Activated naive CD4-positive, alpha-beta T cell treated with anti-CD3 and anti-CD28 coated beads, Interleukin-2, amount 50 U/mL, for 24 hours (primary cell): Measurements from ENCODE around the gene GRID1.
"Not testable (repeated sequence)": the region's sequence is repeated elsewhere in the genome, so short reads cannot be mapped to it uniquely, and the experiment has no call there.

Experiments used
- H3K27ac Mint-ChIP-seq: one replicate; pipeline ENCODE4 v1.8.0; 2021; ENCODE audit warnings: mild to moderate bottlenecking, mixed read lengths
- H3K27me3 Mint-ChIP-seq: one replicate; pipeline ENCODE4 v1.8.0; 2021; ENCODE audit warnings: mixed read lengths
- H3K36me3 Mint-ChIP-seq: one replicate; pipeline ENCODE4 v1.8.0; 2021; ENCODE audit warnings: mixed read lengths
- H3K4me1 Mint-ChIP-seq: one replicate; pipeline ENCODE4 v1.8.0; 2021; ENCODE audit warnings: mixed read lengths
- H3K4me3 Mint-ChIP-seq: one replicate; pipeline ENCODE4 v1.8.0; 2021; ENCODE audit warnings: mild to moderate bottlenecking, mixed read lengths
- H3K9me3 Mint-ChIP-seq: one replicate; pipeline ENCODE4 v1.8.0; 2021; ENCODE audit warnings: mixed read lengths

The GRID1 gene

DNA sequence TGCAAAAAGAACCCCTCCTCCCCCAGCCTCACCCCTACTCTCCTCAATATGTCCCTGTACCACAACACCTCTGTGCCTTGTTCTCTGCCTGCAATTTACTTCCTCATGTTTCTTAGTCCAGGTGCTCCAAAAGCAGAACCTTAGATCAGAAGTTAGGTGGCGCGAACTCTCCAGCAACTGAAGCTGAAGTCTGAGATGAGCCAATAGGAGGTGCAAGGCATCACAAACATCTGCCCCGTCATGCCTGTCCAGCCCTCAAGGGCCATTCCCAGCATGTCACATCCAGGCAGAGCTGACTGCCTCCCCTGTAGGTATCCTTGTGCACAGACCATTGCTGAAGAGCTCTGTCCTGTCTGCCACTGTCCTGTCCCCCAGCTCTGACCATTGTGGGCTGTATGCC lies 508.8 kb downstream of the GRID1 start:
- Mint-ChIP-seq H3K4me3 (no peak overlapping the region), H3K27me3 (peaks cover 10% of the 10 kb centered on the region), H3K27ac (no peak overlapping the region), H3K9me3 (no peaks in the 10 kb centered on the region), H3K36me3 (no peaks in the 10 kb centered on the region), H3K4me1 (no peaks in the 10 kb centered on the region)

DNA sequence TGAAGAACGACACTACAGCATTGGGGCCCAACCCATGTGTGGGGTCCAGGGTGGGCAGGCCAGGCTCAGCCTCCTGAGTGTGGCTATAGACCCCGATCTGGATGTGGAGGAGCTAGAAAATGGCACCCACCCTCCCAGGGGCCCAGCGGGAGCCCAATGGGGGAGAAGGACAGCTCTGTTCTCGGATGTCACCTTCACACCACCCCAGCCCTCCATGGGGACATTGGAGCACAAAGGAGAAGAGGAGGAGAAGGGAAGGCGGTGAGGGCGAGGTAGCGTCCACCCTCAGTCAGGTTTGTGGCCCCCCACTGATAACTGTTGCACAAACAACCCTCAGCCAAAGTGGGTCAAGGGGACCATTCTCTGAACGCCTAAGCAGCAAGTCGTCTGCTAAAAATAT lies 509.3 kb downstream of the GRID1 start:
- no peak overlapping the region for H3K27ac Mint-ChIP-seq
- no peak overlapping the region for H3K4me3 Mint-ChIP-seq
- H3K4me1 Mint-ChIP-seq = no peaks in the 10 kb centered on the region
- H3K9me3 Mint-ChIP-seq = no peaks in the 10 kb centered on the region
- H3K27me3 Mint-ChIP-seq = peaks cover 8% of the 10 kb centered on the region
- H3K36me3 Mint-ChIP-seq = no peaks in the 10 kb centered on the region

DNA sequence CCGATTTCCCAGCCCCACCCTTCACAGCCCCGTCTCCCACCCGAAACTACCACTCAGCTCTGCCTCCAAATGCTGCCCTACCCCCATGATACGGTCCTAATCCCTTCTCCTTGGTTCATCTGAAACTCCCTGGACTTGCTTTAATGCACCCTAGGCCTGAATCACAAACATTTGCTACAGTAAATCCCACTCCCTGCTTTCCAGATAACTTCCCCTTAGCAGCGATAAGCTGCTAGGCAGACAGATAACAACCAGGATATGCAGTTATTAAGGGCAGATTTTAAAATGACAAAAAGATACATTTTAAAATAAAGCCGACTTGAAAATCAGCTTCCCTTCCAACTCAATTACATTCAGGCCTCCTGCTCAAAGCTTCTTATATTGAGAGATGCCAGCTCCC lies 514.7 kb downstream of the GRID1 start:
- no peak overlapping the region for H3K27ac Mint-ChIP-seq
- no peaks in the 10 kb centered on the region for H3K4me1 Mint-ChIP-seq
- H3K27me3 Mint-ChIP-seq = no peaks in the 10 kb centered on the region
- H3K36me3 Mint-ChIP-seq = no peaks in the 10 kb centered on the region
- H3K9me3 Mint-ChIP-seq = no peaks in the 10 kb centered on the region
- no peak overlapping the region for H3K4me3 Mint-ChIP-seq

DNA sequence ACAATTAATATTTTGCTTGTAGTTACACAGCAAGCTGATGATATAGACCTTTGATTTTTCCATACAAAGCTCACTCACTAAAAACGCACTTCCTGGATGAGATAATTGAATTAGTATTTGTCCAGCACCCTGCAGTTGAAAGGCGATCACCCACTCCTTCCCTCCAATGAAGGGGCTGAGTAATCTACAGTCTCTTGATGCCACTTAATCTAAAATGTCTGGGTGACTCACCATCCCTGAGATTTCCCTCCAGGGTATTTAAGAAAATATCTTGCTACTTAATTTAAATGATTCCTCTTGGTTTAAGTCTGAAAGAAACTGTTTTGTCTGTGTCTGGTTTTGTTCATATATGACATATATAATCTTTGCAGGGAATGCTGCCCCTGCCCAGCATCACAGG lies 515.3 kb downstream of the GRID1 start:
- Mint-ChIP-seq H3K4me1 (no peaks in the 10 kb centered on the region), H3K36me3 (no peaks in the 10 kb centered on the region), H3K4me3 (no peak overlapping the region), H3K27ac (no peak overlapping the region), H3K27me3 (no peaks in the 10 kb centered on the region), H3K9me3 (no peaks in the 10 kb centered on the region)

DNA sequence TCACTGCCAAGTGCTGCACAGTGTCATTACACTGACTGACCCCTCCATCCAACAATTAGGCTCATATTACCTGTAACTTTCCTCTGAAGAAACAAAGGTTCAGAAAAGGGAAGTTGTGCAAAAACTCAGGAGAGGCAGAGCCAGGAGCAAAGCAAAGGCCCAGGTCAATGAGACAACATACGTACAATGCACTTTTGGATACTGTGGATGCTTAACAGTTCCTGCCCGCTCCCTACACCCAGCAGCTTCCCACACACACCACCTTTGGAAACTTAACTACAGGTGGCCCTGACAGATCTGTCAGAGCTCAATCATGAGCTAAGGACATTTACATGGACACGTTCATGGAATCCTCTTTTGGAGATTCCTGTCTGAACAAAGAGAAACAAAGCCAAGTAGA lies 515.9 kb downstream of the GRID1 start:
- H3K4me3 Mint-ChIP-seq = no peak overlapping the region
- H3K27me3 Mint-ChIP-seq = no peaks in the 10 kb centered on the region
- H3K9me3 Mint-ChIP-seq = no peaks in the 10 kb centered on the region
- no peaks in the 10 kb centered on the region for H3K36me3 Mint-ChIP-seq
- no peak overlapping the region for H3K27ac Mint-ChIP-seq
- no peaks in the 10 kb centered on the region for H3K4me1 Mint-ChIP-seq

DNA sequence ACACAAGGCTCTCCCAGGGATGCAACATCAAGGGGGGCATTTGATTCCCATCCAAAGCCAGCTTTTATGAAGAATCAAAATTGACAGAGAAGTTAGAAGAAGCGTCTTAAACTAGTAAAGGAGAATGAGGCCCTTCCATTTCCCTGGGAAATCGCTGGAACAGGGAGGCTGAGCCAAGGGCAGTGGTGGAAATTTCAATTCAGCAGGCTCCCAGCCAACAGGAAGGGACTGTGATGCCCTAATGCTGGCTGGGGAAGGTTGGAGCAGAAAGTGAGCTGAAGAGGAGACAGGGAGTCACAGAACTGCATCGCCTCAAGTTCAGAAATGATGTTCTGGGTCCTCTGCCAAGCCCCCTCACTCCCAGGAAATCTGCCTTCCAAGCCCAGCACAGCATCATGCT lies 517.3 kb downstream of the GRID1 start:
- H3K27me3 Mint-ChIP-seq = no peaks in the 10 kb centered on the region
- H3K27ac Mint-ChIP-seq = no peak overlapping the region
- H3K36me3 Mint-ChIP-seq = no peaks in the 10 kb centered on the region
- no peak overlapping the region for H3K4me3 Mint-ChIP-seq
- H3K4me1 Mint-ChIP-seq = no peaks in the 10 kb centered on the region
- no peaks in the 10 kb centered on the region for H3K9me3 Mint-ChIP-seq

DNA sequence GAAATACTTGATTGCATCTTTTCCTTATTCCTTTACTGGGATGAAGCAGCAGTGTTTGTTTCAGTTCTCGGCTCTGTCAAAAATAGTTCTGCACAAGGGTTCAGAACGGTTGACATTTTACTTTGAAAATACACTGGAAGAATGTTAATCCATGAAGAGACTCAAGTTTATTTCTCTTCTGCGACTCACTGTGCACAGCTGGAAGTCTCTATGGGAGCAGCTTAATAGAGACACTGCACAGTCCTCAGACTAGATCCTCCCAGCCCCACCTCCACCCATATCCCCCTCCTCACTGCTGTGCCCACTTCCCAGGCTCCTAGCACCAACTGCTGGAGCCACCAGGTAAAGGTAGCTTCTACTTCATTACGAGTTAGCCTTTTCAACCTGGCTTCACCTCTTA lies 517.8 kb downstream of the GRID1 start:
- no peaks in the 10 kb centered on the region for H3K9me3 Mint-ChIP-seq
- H3K36me3 Mint-ChIP-seq = no peaks in the 10 kb centered on the region
- H3K27ac Mint-ChIP-seq = no peak overlapping the region
- no peaks in the 10 kb centered on the region for H3K4me1 Mint-ChIP-seq
- H3K27me3 Mint-ChIP-seq = no peaks in the 10 kb centered on the region
- H3K4me3 Mint-ChIP-seq = no peak overlapping the region

DNA sequence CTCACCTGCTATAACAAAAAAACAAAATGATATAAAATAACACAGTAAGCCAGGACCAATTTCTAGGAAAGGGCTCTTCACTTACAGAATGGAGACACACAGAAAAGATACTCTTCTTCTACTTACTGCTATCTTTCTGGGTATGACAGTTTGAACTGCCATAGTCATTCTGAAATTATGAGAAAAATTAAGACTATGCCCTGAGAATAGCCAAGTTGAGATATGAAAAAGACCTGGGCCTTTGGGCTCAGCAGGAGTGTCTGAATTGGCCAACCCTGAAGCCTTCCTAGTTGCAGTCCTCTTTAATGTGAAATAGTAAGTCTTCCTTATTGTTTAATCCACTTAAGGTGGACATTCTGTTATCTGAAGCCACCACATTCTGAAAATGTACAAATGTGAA lies 519.5 kb downstream of the GRID1 start:
- H3K27me3 Mint-ChIP-seq = no peaks in the 10 kb centered on the region
- no peak overlapping the region for H3K27ac Mint-ChIP-seq
- no peaks in the 10 kb centered on the region for H3K9me3 Mint-ChIP-seq
- no peak overlapping the region for H3K4me3 Mint-ChIP-seq
- no peaks in the 10 kb centered on the region for H3K4me1 Mint-ChIP-seq
- H3K36me3 Mint-ChIP-seq = no peaks in the 10 kb centered on the region

DNA sequence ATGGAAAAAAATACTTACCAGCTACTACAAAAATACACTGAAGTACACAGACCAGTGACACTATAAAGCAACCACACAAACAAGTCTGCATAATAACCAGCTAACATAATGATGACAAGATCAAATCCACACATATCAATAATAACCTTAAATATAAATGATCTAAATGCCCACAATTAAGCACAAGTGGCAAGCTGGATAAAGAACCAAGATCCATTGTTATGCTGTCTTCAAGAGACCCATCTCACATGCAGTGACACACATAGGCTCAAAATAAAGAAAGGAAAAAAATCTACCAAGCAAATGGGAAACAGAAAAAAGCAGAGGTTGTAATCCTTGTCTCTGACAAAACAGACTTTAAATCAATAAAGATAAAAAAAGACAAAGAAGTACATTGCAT lies 527.9 kb downstream of the GRID1 start:
- not testable (repeated sequence) for H3K27ac Mint-ChIP-seq, H3K4me3 Mint-ChIP-seq, H3K4me1 Mint-ChIP-seq, H3K36me3 Mint-ChIP-seq, H3K27me3 Mint-ChIP-seq
- H3K9me3 Mint-ChIP-seq = peaks cover 42% of the 10 kb centered on the region

DNA sequence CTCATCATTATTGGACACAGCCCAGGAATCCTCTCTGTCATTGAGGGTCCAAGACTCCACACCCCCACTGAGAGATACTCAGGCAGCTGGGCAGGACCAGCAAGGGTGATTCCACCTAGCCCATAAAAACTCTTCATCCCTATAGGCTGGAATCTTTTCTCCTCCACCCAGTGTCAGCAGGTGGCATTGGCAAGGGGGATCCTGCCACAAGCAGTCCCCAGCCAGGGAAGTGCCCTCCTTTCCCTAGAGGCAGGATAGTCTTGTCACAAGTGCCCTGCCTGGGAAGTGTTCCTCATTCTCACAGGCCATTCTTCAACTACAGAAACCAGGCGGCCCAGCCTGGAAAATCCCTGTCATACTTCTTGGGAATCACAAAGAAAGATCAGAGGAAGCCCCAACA lies 533.6 kb downstream of the GRID1 start:
- Mint-ChIP-seq H3K9me3 (peaks cover 25% of the 10 kb centered on the region), H3K36me3 (no peaks in the 10 kb centered on the region), H3K27ac (no peak overlapping the region), H3K4me3 (no peak overlapping the region), H3K27me3 (peaks cover 9% of the 10 kb centered on the region), H3K4me1 (no peaks in the 10 kb centered on the region)

DNA sequence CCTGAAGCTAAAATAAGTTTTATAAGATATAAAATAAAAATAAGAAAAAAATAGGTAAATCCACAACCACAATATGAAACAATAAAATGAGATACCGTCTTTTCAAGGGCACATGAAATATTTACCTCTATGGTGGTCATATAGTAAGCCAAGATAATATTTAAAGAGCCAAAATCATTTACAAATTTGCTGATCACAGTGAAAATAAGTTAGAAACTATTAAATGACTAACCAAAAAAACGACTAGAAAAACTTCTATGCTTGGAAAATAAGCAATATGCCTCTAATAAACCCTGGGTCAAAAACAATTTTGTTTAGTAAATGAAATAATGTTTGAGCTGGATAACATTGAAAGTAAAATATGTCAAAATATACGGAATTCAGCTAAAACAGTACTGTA lies 535.2 kb downstream of the GRID1 start:
- H3K9me3 Mint-ChIP-seq = peaks cover 30% of the 10 kb centered on the region
- H3K4me1 Mint-ChIP-seq = no peaks in the 10 kb centered on the region
- H3K4me3 Mint-ChIP-seq = no peak overlapping the region
- no peak overlapping the region for H3K27ac Mint-ChIP-seq
- peaks cover 21% of the 10 kb centered on the region for H3K27me3 Mint-ChIP-seq
- H3K36me3 Mint-ChIP-seq = no peaks in the 10 kb centered on the region

DNA sequence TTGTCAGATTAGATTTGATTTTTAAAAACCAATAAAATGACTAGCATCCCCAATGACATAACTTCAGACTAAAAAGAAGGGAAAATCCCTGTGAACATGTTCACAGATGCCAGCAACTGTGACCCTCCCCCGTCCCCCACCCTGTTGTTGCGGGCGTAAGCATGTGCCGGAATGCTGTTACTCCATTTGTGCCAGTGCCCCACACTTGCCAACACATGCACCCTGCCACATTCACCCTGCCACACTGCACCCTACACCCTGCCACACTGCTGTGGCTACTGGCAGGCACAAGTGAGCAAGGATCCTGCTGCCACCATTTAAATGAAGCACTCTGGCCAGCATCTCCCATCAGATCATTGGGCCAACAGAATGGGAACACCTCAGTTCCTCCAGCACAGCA lies 540.2 kb downstream of the GRID1 start:
- Mint-ChIP-seq H3K4me1 (no peaks in the 10 kb centered on the region), H3K4me3 (no peak overlapping the region), H3K27me3 (peaks cover 29% of the 10 kb centered on the region), H3K27ac (no peak overlapping the region), H3K9me3 (peaks cover 24% of the 10 kb centered on the region), H3K36me3 (no peaks in the 10 kb centered on the region)

DNA sequence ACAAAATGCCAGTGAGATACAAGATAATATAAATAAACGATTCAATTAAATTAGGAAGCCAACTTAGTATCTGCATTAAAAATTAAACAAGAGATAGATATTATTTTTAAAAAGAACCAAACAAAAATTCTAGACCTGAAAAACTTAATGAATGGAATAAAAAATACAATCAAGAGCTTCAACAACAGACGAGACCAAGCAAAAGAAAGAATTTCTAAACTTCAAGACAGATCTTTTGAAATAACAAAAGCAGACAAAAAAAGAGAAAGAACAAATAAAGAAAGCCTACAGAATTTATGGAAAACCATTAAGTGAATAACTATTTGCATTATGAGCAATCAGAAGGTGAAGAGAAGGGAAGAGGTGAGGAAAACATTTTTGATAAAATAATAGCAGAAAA lies 555.2 kb downstream of the GRID1 start:
- Mint-ChIP-seq H3K4me3 (no peak overlapping the region), H3K9me3 (peaks cover 26% of the 10 kb centered on the region), H3K27ac (no peak overlapping the region), H3K27me3 (peaks cover 4% of the 10 kb centered on the region), H3K36me3 (peaks cover 3% of the 10 kb centered on the region), H3K4me1 (no peaks in the 10 kb centered on the region)

DNA sequence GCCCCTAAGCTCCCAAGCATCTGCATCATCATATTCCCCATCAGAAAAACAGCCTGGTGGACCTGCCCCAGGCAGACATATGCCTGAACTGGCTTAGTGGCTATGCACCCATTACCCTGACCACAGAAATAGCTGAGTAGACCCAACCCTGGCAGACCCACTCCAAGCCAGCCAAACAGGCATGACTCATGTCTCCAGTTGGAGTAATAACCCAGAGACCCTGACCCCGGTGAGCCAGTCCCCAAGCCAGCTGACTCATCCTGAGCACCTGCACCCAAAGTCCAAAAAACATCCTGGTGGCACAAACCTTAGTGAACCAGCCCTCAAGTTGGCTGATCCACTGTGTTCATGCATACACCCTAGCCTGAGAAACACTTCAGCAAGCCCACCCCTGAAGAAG lies 555.9 kb downstream of the GRID1 start:
- no peak overlapping the region for H3K4me3 Mint-ChIP-seq
- H3K27ac Mint-ChIP-seq = no peak overlapping the region
- H3K27me3 Mint-ChIP-seq = peaks cover 4% of the 10 kb centered on the region
- no peaks in the 10 kb centered on the region for H3K4me1 Mint-ChIP-seq
- peaks cover 26% of the 10 kb centered on the region for H3K9me3 Mint-ChIP-seq
- peaks cover 3% of the 10 kb centered on the region for H3K36me3 Mint-ChIP-seq

DNA sequence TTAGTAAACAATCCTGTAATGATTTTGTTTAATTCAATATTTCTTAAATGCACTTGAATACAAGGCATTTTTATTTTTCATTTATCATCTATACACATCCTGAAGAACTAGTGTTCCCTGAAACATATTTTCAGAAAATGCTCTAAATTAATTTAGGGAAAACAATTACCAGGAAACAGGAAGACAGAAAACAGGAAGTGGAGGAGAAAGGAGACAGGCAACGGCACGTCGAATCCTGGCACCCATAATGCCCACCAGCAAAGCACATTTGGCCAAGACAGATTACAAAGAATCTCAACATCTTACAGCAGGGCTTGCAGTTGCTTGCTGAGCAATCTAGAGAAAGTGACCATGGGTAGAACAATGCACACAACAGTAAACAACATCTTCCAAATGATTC lies 571.1 kb downstream of the GRID1 start:
- no peaks in the 10 kb centered on the region for H3K9me3 Mint-ChIP-seq
- no peak overlapping the region for H3K4me3 Mint-ChIP-seq
- H3K36me3 Mint-ChIP-seq = no peaks in the 10 kb centered on the region
- peaks cover 21% of the 10 kb centered on the region for H3K27me3 Mint-ChIP-seq
- peaks cover 8% of the 10 kb centered on the region for H3K4me1 Mint-ChIP-seq
- H3K27ac Mint-ChIP-seq = no peak overlapping the region

DNA sequence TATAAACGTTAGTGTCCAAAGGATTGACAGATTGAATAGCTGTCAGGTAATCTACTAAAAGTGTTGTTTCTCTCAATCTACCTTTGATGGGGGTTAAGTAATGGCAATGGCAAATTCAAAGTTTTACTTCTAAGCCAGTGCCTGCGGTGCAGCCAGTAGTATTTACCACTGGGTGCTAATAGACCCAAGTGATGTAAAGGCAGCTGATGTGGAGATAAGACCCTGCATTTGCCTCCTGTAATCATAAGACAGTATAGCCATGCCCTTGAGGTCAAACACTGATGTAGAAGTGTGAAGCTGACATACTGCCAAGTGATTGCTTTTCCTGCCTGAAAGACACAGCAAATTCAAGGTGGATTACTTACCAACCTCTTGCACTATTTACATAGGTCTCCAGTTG lies 572.0 kb downstream of the GRID1 start:
- Mint-ChIP-seq H3K27ac (no peak overlapping the region), H3K27me3 (peaks cover 16% of the 10 kb centered on the region), H3K36me3 (no peaks in the 10 kb centered on the region), H3K9me3 (no peaks in the 10 kb centered on the region), H3K4me3 (no peak overlapping the region), H3K4me1 (peaks cover 8% of the 10 kb centered on the region)

DNA sequence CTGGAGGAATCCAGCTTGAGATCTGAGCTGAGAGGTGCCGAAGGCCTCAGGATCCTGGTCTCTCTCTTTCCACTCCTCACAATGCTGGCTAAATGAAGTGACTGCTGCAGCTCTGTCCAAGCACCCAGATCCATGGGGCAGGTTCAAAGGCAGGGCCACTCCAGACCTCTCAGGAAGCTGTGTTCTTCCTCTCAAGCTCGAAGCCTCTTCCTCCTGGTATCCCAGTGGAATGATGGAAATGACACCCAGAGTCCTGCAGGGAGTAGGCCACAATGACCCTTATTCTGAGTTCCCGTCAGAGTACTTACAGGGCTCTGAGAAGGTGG lies 574.1 kb downstream of the GRID1 start:
- peaks cover 6% of the 10 kb centered on the region for H3K27me3 Mint-ChIP-seq

More for the DNA sequence above, 574.1 kb downstream of the GRID1 start:
- H3K4me1 Mint-ChIP-seq = peaks cover 8% of the 10 kb centered on the region
- no peak overlapping the region for H3K27ac Mint-ChIP-seq
- H3K36me3 Mint-ChIP-seq = no peaks in the 10 kb centered on the region
- no peak overlapping the region for H3K4me3 Mint-ChIP-seq
- no peaks in the 10 kb centered on the region for H3K9me3 Mint-ChIP-seq
